Inflammatory macrophage (primary cell): ENCODE measurements around the gene WNT7A.

ENCODE experiments used
- DNase-seq, 2 donors: peaks; one replicate each; pipeline ENCODE4 v3.0.0-alpha.2; 2020 to 2022

Gene WNT7A

DNA sequence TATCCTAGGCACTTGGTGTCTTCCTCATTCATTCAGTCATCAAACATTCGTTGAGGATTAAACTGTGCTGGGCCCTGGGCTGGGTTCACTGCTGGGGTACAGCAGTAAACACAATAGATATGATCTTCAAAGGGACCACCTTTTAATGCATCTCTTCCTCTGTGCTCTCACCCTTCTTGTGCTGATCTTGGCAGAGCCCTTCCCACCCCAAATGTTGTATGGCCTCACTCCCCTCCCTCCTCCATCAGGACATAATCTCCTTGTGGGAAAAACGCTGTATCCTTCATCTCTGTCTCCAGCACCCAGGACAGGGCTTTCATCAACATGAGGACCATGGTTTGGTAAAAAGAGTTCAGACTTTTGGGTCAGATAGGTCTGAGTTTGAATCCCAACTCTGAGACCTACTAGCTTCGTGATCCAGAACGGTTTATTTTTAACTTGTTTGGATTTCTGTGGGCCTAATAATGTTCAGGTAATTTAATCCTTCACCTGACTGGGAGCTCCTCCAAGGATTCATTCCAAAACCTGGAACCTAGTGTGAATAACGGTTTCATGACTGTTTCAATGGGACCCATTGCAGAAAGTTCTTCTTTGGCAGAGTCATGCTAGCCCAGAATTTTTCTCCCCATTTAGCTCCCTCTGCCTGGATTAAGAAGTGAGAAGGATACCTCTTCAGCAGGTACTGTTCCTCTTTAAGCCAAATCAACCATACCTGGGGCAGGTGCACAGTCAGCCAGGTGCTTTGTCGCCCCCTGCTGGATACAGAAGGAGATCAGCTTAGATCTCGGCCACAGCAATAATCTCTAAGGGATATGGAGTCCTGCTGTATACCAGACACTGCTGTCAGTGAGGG, 5.2 kb upstream of the WNT7A start:
- DNase-seq, result peak in 1 of 2 donors; percentile 20

DNA sequence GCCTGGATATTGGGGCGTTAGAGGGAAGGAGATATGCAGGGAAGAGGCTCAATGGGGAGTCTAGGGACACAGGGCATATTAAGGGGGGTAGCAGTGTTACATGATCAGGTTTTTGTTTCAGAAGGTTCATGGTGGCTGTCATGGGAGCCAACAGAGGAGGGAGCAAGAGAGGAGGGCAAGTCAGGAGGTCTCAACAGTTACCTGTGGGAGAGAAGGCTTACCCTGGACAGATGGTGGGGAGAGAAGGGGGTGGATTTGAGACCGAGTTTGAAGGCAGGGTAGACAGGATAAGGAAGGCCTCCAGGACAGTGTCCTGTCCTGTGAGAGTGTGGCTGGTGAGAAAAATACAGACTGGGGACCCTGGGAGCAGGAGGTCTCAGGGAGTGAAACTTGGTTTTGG, 3.8 kb upstream of the WNT7A start:
- DNase-seq, result no peak

DNA sequence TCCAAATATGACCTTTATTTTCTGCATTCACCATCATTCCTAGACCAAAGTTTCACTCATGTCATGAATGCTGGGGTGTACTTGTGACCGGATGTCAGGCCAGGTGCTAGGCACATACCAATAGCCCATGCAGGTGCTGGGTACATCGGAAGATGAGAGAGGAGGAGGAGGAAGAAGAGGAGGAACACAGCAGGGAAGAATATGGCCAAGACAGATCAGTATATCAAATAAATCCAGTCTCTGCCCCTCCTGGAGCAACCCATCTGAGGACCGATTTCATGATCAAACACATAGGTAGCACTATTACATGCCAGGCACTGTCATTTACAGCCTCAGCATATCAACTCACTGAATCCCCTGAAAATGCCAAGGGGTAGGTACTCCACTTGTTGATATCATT, 3.0 kb upstream of the WNT7A start:
- no peak for DNase-seq

GRCh38 chr3:13881536-13882410, 1.9 kb upstream of the WNT7A start:
- no peak for DNase-seq

GRCh38 chr3:13880811-13881156, 913 bp upstream of the WNT7A start:
- DNase-seq, result no peak

DNA sequence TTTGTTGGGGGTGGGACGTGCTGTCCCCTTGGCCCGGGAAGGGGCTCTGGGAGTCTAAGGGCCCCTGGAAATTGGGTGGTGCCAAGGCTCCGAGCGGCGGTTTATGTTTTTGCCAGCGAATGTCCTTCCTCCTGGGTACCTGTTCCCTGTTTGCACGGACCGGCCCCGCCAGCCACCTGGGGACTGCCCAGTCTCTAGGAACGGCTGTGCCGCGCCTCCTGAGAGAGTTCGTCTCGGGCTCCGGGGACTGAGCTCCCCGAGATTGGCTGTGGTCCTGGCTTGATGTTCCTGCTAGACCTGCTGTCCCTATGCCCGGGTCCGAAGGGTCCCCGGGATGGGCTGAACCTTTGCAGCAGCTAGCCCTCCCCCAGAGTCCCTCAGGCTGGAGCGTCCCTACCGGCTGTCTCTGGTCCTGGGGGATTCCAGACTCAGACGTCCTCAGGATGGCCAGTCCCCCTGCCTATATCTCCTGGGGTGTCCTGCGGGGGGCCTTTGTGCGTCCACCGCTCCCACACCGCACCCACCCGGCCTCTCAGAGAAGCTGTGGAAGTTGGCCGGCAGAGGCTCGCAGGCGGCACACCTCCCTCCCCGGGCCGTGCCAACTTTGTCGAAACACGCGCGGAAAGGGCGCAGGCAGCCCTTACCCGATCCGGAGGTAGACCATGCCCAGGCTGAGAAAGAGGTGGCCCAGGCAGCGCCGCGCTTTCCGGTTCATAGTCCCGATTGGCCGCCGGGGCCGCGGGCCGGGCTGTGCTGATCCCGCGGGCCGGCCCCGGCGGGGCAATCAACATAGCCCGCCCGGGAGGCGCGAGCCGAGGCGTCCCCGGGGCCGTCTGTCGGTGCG, 547 bp downstream of the WNT7A start:
- DNase-seq, result no peak

DNA sequence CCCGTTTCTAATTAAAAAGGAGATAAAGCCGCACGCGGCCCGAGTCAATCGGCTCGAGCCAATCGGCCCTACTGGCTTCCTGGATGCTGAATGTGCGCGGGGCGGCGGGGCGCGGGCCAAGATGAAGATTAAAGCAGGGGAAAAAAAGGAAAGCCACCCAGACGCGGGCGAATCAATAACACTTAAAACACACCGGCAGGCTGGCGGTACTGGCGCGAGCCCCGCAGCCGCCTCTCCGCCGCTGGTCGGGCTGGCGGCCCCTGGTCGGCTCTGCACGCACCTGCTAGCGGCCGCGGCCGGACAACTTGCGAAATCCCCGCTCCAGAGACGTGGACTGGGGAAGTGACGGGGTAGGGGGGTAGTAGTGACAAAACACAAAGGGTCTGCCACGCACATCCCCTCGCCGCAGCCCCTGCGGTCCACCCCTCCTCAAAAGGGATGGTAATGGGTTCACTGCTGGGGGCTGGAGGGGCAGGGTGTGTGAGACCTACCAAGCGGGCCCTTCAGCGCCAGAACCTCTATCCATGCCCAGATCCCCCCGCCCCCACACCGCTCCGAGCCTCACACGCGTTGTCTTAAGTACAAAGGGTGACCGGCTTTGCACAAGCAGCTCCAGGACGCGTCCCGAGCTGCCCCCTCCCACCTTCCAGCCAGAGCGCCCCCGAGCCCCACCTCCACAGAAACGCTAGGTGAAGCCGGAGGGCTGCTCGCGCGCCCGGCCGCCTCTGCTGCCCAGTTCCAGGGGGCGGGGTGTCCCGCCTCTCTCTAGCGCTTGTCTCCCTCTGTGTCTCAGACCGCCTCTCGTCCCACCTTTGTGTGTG, 1.4 kb downstream of the WNT7A start:
- DNase-seq, result no peak

GRCh38 chr3:13877911-13878280, 2.0 kb downstream of the WNT7A start:
- no peak for DNase-seq

GRCh38 chr3:13876451-13877100, 3.3 kb downstream of the WNT7A start:
- DNase-seq, result no peak

- DNase-seq, result no peak
Observed at GRCh38 chr3:13874891-13875290, 5.0 kb downstream of the WNT7A start.

GRCh38 chr3:13873818-13874217, 6.1 kb downstream of the WNT7A start:
- DNase-seq, result no peak

DNA sequence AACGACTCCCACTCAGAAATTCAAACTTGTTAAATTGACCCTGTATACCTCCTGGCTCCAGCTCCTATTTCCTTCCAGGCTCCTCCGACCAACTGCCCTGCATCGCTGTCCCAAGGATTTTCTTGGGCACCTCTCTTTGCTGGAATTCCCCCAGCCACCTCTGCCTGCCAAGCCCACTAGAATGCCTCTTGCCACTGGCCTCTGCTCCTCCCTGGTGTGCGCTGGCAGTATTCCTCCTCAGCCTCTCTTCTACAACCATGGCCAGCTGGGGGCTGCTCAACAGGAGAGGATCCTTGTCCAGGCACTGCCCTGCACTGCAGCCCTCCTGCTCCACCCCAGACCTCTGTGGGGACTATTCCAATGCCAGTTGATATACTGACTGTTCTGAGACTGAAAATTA, 7.4 kb downstream of the WNT7A start:
- DNase-seq, result no peak

GRCh38 chr3:13871791-13872190, 8.1 kb downstream of the WNT7A start:
- DNase-seq, result no peak

DNA sequence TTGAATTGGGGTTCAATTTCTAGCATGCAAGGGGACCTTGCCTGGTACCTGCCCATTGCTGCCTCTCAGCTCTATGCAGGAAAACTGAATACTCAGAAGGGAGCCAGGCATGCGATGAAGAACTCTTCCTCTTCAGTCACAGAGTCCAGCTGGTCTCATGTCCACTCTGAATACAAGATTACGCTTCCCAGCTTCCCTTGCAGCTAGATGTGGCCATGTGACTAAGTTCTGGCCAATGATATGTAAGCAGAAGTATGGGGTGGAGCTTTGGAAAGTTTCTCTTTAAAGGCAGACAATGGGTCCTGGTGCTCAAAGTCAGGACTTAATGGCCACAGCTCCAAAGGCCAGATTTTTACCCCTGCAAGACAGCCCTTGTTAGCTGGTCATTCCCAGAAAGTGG, 9.0 kb downstream of the WNT7A start:
- no peak for DNase-seq

- DNase-seq, result no peak
Observed at GRCh38 chr3:13869761-13870343, 10.0 kb downstream of the WNT7A start.

- no peak for DNase-seq
Observed at GRCh38 chr3:13868844-13869724, 10.8 kb downstream of the WNT7A start.

DNA sequence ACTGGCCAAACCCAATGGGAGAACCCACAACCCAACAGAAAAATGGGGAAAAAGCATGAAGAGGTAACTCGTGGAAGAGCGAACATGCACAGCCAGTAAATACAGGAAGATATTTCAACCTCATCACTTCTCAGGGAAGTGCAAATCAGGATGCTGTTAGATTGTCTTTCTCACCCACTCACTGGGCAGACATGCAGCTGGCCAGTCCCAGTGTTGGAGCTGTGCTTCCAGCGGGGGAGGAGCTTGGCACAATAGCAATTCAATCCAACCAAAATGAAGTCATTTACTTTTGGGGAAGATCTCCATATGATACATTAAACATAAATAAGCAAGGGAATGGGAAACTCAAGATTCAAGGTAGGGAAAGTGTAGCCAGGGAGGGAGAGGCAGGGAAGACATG, 12.1 kb downstream of the WNT7A start:
- no peak for DNase-seq

GRCh38 chr3:13866041-13866965, 13.6 kb downstream of the WNT7A start:
- DNase-seq, result no peak

- DNase-seq, result no peak
Observed at GRCh38 chr3:13865581-13865980, 14.3 kb downstream of the WNT7A start.
